Measurements from ENCODE around the gene MRC1. TPM values are rescaled to one million over a fixed set of nuclear protein-coding genes. Genes with fewer than 3 reads are reported as not detected.

Gene MRC1
- polyA plus RNA-seq, 1 donor from 2014 or later: not detected

DNA sequence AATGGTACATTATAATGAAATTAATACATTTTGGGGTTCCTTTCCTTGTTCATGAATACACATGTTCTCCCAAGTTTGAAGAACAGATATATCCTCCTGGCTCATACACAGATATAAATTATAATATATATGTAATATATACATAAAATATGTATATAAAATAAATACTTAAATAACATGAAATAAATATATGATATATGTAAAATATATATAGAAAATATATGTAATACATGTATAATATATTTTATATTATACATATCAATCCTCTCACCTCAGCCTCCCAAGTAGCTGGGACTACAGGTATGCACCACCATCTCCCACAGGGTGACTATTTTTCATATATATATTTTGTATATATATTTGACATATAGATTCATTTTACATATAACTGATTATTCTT, 68.0 kb downstream of the MRC1 start:
- H3K27me3 Mint-ChIP-seq: no peaks in the 10 kb centered on the region
- H3K27ac Mint-ChIP-seq: no peak overlapping the region
- no peaks in the 10 kb centered on the region for H3K36me3 Mint-ChIP-seq
- H3K4me1 Mint-ChIP-seq: no peaks in the 10 kb centered on the region
- no peak overlapping the region for H3K4me3 Mint-ChIP-seq
- peaks cover 0 to 2% (median 0%) of the 10 kb centered on the region in 3 donors for H3K9me3 Mint-ChIP-seq

DNA sequence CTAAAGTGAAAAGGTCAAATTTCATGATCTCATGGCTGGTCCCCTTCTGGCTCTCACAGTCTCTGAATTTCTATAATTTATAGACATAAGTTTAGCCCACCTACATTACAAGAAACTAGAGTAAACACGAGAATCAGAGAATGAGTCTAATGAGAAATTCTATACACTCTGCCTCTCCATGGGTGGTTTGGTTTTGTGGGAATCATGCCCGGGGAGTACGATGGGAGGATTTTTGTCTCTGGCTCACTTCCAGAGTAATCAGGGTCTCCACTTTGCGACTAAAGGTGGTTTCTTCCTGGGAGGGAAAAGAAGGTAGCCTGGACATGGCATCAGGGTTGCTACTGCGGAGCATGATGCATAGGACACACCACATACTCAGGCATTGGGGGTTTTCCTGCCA, 69.7 kb downstream of the MRC1 start:
- Mint-ChIP-seq H3K36me3 (no peaks in the 10 kb centered on the region), H3K27ac (no peak overlapping the region), H3K4me3 (no peak overlapping the region), H3K4me1 (no peaks in the 10 kb centered on the region), H3K9me3 (peaks cover 0 to 3% (median 1%) of the 10 kb centered on the region in 3 donors), H3K27me3 (no peaks in the 10 kb centered on the region)

- no peaks in the 10 kb centered on the region for H3K27me3 Mint-ChIP-seq
Observed at GRCh38 chr10:17880601-17881000, 71.5 kb downstream of the MRC1 start.

DNA sequence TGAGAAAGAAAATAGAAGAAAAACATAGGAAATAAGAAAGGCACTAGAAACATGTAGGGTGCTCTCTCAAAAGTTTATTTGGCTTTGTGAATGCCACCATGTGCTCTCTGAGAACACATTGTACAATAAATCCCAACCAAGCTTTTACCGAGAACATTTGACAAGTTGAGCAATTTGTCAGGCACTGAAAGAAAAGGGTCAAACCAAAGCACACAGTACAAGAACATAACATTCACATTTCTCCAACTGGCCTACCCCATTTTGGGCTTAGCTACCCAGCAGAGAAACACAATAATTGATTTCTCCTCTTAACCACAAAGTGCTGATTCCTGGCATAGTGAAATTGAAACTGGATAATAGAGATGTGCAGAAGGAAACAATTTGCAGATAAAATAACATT, 73.4 kb downstream of the MRC1 start:
- no peak overlapping the region for H3K27ac Mint-ChIP-seq
- no peaks in the 10 kb centered on the region for H3K27me3 Mint-ChIP-seq
- no peak overlapping the region for H3K4me3 Mint-ChIP-seq
- no peaks in the 10 kb centered on the region for H3K36me3 Mint-ChIP-seq
- peaks cover 1 to 4% (median 3%) of the 10 kb centered on the region in 3 donors for H3K9me3 Mint-ChIP-seq
- no peaks in the 10 kb centered on the region for H3K4me1 Mint-ChIP-seq

More at GRCh38 chr10:17880601-17881000, 71.5 kb downstream of the MRC1 start:
- no peaks in the 10 kb centered on the region for H3K4me1 Mint-ChIP-seq
- H3K27ac Mint-ChIP-seq: no peak overlapping the region
- H3K36me3 Mint-ChIP-seq: no peaks in the 10 kb centered on the region
- peaks cover 1 to 4% (median 3%) of the 10 kb centered on the region in 3 donors for H3K9me3 Mint-ChIP-seq
- no peak overlapping the region for H3K4me3 Mint-ChIP-seq

DNA sequence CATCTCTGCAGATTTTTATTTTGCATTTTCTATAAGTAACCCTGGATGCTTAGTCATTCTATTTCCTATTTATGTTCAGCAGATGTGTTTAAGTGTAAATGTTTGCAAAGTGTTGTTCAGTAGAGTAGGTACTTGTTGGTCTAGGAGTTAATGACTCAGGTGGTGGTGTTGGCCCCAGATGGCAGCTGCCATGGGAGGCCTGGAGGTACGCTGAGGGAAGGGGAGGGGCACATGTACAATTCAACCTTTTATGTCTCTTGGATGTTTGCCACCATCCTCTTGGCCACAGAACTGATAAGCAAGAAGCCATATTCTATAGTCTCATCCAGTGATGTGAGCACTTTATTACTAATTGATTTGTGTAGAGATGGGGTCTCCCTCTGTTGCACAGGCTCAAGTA, 74.5 kb downstream of the MRC1 start:
- H3K36me3 Mint-ChIP-seq: no peaks in the 10 kb centered on the region
- no peak overlapping the region for H3K27ac Mint-ChIP-seq
- no peaks in the 10 kb centered on the region for H3K4me1 Mint-ChIP-seq
- peaks cover 1 to 4% (median 3%) of the 10 kb centered on the region in 3 donors for H3K9me3 Mint-ChIP-seq
- no peaks in the 10 kb centered on the region for H3K27me3 Mint-ChIP-seq
- no peak overlapping the region for H3K4me3 Mint-ChIP-seq

DNA sequence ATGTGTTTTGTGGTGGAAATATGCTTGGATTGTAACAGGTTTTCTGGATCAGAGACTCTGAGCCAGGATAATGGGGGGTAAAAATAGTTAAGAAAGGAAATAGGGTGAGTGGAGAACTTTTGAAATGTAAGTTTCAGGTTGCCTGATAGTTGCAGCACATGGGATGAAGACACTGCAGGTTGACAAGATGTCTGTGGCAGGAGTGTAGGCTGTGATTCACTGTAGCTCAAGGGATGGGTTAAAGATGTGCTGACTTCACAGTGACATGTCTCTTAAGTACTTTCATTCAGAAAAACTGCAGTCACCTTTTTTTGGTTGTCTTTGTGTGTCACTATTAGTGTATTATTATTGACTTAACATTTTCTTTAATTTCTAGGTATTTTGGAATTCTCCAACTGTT, 79.0 kb downstream of the MRC1 start:
- H3K4me1 Mint-ChIP-seq: no peaks in the 10 kb centered on the region
- H3K27me3 Mint-ChIP-seq: no peaks in the 10 kb centered on the region
- no peak overlapping the region for H3K4me3 Mint-ChIP-seq
- H3K9me3 Mint-ChIP-seq: peaks cover 0 to 4% (median 2%) of the 10 kb centered on the region in 3 donors
- H3K27ac Mint-ChIP-seq: no peak overlapping the region
- no peaks in the 10 kb centered on the region for H3K36me3 Mint-ChIP-seq

DNA sequence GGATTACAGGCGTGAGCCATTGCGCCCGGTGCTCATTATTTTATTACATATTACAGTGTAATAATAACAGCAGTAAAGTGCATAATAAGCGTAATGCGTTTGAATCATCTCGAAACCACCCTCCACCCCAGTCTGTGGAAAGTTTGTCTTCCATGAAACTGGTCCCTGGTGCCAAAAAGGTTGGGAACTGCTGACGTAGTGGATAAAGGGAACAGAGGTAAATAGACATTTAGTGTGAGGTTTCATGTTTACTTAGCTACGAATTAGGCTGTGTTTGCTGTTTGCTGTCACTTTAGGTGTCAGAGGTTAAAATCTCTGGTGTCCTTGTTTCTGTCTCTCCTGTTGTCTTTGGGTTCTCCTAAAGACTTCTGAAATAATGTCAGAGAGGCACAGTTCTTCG, 82.3 kb downstream of the MRC1 start:
- Mint-ChIP-seq H3K36me3 (no peaks in the 10 kb centered on the region), H3K9me3 (peaks cover 0 to 3% (median 0%) of the 10 kb centered on the region in 3 donors), H3K4me1 (no peaks in the 10 kb centered on the region), H3K27ac (no peak overlapping the region), H3K27me3 (no peaks in the 10 kb centered on the region), H3K4me3 (no peak overlapping the region)

DNA sequence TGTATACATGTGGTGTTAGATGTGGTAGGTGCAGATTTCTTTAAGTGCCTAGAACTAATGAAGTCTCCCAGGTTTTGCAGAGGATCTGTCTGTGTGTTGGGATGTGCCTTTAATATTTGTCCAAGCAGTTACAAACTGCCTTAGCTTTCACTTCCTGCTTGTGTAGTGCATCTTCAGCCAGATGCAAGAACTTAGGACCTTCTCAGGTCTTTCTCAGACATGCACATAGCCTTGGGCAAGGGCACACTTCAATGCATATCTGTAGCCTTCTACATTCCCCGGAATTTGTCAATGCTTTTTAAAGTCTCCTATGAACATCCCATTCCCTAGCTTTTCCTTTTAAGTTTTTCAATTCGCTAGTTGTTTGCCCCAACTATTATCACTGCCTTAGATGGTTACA, 95.4 kb downstream of the MRC1 start:
- Mint-ChIP-seq H3K27ac (no peak overlapping the region), H3K9me3 (peaks cover 0 to 6% (median 0%) of the 10 kb centered on the region in 3 donors)

GRCh38 chr10:17905491-17905890, 96.3 kb downstream of the MRC1 start:
- H3K9me3 Mint-ChIP-seq: peaks cover 0 to 6% (median 0%) of the 10 kb centered on the region in 3 donors
- H3K27me3 Mint-ChIP-seq: peaks cover 2% of the 10 kb centered on the region
- no peak overlapping the region for H3K4me3 Mint-ChIP-seq
- H3K27ac Mint-ChIP-seq: no peak overlapping the region
- no peaks in the 10 kb centered on the region for H3K36me3 Mint-ChIP-seq
- peaks cover 0 to 2% (median 0%) of the 10 kb centered on the region in 3 donors for H3K4me1 Mint-ChIP-seq

More for the DNA sequence above, 95.4 kb downstream of the MRC1 start:
- Mint-ChIP-seq H3K4me1 (no peaks in the 10 kb centered on the region), H3K27me3 (peaks cover 2% of the 10 kb centered on the region), H3K4me3 (no peak overlapping the region), H3K36me3 (no peaks in the 10 kb centered on the region)

GRCh38 chr10:17906002-17906401, 96.9 kb downstream of the MRC1 start:
- Mint-ChIP-seq H3K9me3 (peaks cover 0 to 6% (median 0%) of the 10 kb centered on the region in 3 donors), H3K27me3 (peaks cover 2% of the 10 kb centered on the region), H3K36me3 (no peaks in the 10 kb centered on the region), H3K4me1 (peaks cover 0 to 2% (median 0%) of the 10 kb centered on the region in 3 donors), H3K4me3 (no peak overlapping the region), H3K27ac (no peak overlapping the region)

GRCh38 chr10:17907641-17908040, 98.5 kb downstream of the MRC1 start:
- Mint-ChIP-seq H3K27ac (no peak overlapping the region), H3K27me3 (peaks cover 2% of the 10 kb centered on the region), H3K36me3 (no peaks in the 10 kb centered on the region), H3K4me1 (peaks cover 0 to 2% (median 0%) of the 10 kb centered on the region in 3 donors), H3K4me3 (no peak overlapping the region), H3K9me3 (peaks cover 0 to 6% (median 0%) of the 10 kb centered on the region in 3 donors)

- Mint-ChIP-seq H3K4me3 (no peak overlapping the region), H3K9me3 (peaks cover 0 to 4% (median 0%) of the 10 kb centered on the region in 3 donors), H3K4me1 (peaks cover 0 to 2% (median 0%) of the 10 kb centered on the region in 3 donors), H3K27ac (no peak overlapping the region), H3K36me3 (no peaks in the 10 kb centered on the region), H3K27me3 (peaks cover 2% of the 10 kb centered on the region)
Observed at GRCh38 chr10:17910125-17910789, 101.1 kb downstream of the MRC1 start.

DNA sequence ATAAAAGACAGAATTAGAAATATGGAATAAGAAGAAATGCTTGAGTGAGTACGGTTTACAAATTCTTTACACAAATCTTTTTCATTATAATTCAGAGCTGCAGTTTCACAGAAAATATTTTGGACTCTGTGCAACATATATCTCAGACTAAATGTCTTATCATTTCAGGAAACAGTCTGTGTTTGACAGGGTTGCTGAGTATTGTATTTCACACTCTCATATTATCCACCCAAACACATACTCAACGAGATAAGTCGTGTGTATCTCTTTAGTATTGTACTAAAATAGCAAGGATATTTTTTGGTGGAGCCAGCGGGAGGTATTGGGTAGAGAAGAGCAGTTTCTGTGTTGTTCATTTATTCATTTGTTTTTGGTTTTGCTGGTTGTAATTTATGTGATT, 103.6 kb downstream of the MRC1 start:
- H3K9me3 Mint-ChIP-seq: no peaks in the 10 kb centered on the region
- H3K36me3 Mint-ChIP-seq: peaks cover 2% of the 10 kb centered on the region
- peaks cover 0 to 2% (median 0%) of the 10 kb centered on the region in 3 donors for H3K4me1 Mint-ChIP-seq
- H3K27me3 Mint-ChIP-seq: peaks cover 2% of the 10 kb centered on the region
- no peak overlapping the region for H3K27ac Mint-ChIP-seq
- H3K4me3 Mint-ChIP-seq: no peak overlapping the region

- H3K27ac Mint-ChIP-seq: no peak overlapping the region
- H3K9me3 Mint-ChIP-seq: peaks cover 0 to 2% (median 0%) of the 10 kb centered on the region in 3 donors
- peaks cover 2% of the 10 kb centered on the region for H3K36me3 Mint-ChIP-seq
- no peak overlapping the region for H3K4me3 Mint-ChIP-seq
- H3K27me3 Mint-ChIP-seq: no peaks in the 10 kb centered on the region
- peaks cover 0 to 2% (median 0%) of the 10 kb centered on the region in 3 donors for H3K4me1 Mint-ChIP-seq
Observed at GRCh38 chr10:17913604-17914003, 104.5 kb downstream of the MRC1 start.

GRCh38 chr10:17914169-17915045, 105.3 kb downstream of the MRC1 start:
- Mint-ChIP-seq H3K4me1 (peaks cover 0 to 2% (median 0%) of the 10 kb centered on the region in 3 donors), H3K36me3 (peaks cover 2% of the 10 kb centered on the region), H3K9me3 (peaks cover 0 to 2% (median 0%) of the 10 kb centered on the region in 3 donors), H3K27me3 (no peaks in the 10 kb centered on the region), H3K4me3 (no peak overlapping the region), H3K27ac (no peak overlapping the region)
